H1 (cell line): ENCODE results near the gene LRRN1. TPM values are rescaled to one million over a fixed set of nuclear protein-coding genes. Genes with fewer than 3 reads are reported as not detected.

Experiments used
- CEBPB ChIP-seq: IDR thresholded peaks from 2 replicates; pipeline ENCODE4 v1.6.1; 2012; ENCODE audit warnings: low read depth, low read length
- EGR1 ChIP-seq: IDR thresholded peaks from 2 replicates; pipeline ENCODE4 v1.6.1; 2011; ENCODE audit warnings: low read depth, low read length, borderline replicate concordance
- FOSL1 ChIP-seq: IDR thresholded peaks from 2 replicates; pipeline ENCODE4 v1.6.1; 2011; ENCODE audit warnings: mild to moderate bottlenecking, low read depth, low read length, moderate library complexity; ENCODE audit not compliant: insufficient read depth
- NANOG ChIP-seq: IDR thresholded peaks from 2 replicates; pipeline ENCODE4 v1.6.1; 2011; ENCODE audit warnings: low read length, low read depth, mild to moderate bottlenecking, inconsistent platforms; ENCODE audit not compliant: insufficient read depth, poor library complexity, severe bottlenecking
- polyA plus RNA-seq, 7 experiments: library from polyadenylated mRNA; depleted of rRNA in 3 of 7; stranded (reverse) in 5 of 7; unstranded in 2 of 7; fragments of >200 nt in 5 of 7; fragments of 200-250 nt in 2 of 7; gene quantifications; 1 replicate in 5 of 7; 2 replicates in 1 of 7; 4 replicates in 1 of 7; pipeline versions ENCODE4 v1.2.1 to v1.2.3, GENCODE V29; 2011 to 2013; ENCODE audit warnings: missing spikeins in 2 of 7, mixed read lengths in 2 of 7
- total RNA-seq: library from RNA; stranded (reverse); fragmentation: NEBNext Ultra II Directional; extraction: Animal tissue kit (Norgen Biotek cat#: 25700); gene quantifications from 2 replicates; pipeline ENCODE4 v1.2.1, GENCODE V29; 2021
- TF ChIP-seq, protein P1 (sequence below): fragments of 300-600 bp; sonication (generic); IDR thresholded peaks from 2 replicates; pipeline ENCODE4 v1.7.1; 2012; ENCODE audit warnings: low read length, moderate library complexity, mild to moderate bottlenecking, inconsistent platforms; ENCODE audit not compliant: insufficient replicate concordance

LRRN1 gene
- total and polyA plus RNA-seq, 2 of the 8 experiments (the other 6 are each of a cell fraction or from before 2014, with no cell fraction given), result 159 to 199 TPM

DNA sequence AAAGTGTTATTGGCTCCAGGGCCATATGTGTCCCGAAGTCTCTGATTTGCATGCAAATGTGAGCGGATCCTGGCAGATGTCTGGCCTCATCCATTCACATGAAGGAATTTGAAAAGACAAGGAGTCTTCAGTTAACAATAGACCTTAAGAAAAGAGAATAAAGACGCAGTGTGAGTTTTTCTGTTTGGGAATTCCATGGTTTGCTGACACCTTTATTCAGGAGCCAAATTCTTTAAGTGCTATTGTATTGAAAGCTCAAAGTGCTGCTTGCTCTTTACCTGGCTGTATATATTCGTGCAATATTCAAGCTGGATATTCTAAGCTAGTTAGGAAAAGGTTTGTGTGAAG is 2.2 kb downstream of the LRRN1 start (continued):
- TF ChIP-seq, protein P1, sequence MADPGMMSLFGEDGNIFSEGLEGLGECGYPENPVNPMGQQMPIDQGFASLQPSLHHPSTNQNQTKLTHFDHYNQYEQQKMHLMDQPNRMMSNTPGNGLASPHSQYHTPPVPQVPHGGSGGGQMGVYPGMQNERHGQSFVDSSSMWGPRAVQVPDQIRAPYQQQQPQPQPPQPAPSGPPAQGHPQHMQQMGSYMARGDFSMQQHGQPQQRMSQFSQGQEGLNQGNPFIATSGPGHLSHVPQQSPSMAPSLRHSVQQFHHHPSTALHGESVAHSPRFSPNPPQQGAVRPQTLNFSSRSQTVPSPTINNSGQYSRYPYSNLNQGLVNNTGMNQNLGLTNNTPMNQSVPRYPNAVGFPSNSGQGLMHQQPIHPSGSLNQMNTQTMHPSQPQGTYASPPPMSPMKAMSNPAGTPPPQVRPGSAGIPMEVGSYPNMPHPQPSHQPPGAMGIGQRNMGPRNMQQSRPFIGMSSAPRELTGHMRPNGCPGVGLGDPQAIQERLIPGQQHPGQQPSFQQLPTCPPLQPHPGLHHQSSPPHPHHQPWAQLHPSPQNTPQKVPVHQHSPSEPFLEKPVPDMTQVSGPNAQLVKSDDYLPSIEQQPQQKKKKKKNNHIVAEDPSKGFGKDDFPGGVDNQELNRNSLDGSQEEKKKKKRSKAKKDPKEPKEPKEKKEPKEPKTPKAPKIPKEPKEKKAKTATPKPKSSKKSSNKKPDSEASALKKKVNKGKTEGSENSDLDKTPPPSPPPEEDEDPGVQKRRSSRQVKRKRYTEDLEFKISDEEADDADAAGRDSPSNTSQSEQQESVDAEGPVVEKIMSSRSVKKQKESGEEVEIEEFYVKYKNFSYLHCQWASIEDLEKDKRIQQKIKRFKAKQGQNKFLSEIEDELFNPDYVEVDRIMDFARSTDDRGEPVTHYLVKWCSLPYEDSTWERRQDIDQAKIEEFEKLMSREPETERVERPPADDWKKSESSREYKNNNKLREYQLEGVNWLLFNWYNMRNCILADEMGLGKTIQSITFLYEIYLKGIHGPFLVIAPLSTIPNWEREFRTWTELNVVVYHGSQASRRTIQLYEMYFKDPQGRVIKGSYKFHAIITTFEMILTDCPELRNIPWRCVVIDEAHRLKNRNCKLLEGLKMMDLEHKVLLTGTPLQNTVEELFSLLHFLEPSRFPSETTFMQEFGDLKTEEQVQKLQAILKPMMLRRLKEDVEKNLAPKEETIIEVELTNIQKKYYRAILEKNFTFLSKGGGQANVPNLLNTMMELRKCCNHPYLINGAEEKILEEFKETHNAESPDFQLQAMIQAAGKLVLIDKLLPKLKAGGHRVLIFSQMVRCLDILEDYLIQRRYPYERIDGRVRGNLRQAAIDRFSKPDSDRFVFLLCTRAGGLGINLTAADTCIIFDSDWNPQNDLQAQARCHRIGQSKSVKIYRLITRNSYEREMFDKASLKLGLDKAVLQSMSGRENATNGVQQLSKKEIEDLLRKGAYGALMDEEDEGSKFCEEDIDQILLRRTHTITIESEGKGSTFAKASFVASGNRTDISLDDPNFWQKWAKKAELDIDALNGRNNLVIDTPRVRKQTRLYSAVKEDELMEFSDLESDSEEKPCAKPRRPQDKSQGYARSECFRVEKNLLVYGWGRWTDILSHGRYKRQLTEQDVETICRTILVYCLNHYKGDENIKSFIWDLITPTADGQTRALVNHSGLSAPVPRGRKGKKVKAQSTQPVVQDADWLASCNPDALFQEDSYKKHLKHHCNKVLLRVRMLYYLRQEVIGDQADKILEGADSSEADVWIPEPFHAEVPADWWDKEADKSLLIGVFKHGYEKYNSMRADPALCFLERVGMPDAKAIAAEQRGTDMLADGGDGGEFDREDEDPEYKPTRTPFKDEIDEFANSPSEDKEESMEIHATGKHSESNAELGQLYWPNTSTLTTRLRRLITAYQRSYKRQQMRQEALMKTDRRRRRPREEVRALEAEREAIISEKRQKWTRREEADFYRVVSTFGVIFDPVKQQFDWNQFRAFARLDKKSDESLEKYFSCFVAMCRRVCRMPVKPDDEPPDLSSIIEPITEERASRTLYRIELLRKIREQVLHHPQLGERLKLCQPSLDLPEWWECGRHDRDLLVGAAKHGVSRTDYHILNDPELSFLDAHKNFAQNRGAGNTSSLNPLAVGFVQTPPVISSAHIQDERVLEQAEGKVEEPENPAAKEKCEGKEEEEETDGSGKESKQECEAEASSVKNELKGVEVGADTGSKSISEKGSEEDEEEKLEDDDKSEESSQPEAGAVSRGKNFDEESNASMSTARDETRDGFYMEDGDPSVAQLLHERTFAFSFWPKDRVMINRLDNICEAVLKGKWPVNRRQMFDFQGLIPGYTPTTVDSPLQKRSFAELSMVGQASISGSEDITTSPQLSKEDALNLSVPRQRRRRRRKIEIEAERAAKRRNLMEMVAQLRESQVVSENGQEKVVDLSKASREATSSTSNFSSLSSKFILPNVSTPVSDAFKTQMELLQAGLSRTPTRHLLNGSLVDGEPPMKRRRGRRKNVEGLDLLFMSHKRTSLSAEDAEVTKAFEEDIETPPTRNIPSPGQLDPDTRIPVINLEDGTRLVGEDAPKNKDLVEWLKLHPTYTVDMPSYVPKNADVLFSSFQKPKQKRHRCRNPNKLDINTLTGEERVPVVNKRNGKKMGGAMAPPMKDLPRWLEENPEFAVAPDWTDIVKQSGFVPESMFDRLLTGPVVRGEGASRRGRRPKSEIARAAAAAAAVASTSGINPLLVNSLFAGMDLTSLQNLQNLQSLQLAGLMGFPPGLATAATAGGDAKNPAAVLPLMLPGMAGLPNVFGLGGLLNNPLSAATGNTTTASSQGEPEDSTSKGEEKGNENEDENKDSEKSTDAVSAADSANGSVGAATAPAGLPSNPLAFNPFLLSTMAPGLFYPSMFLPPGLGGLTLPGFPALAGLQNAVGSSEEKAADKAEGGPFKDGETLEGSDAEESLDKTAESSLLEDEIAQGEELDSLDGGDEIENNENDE, result peak; percentile 92
- TF ChIP-seq FOSL1 (no peak), CEBPB (no peak), EGR1 (no peak), NANOG (peak; percentile 27)
